Measurements from ENCODE around the gene WDR73. TPM values are rescaled to one million over a fixed set of nuclear protein-coding genes. Genes with fewer than 3 reads are reported as not detected.

The WDR73 gene
- total and polyA plus RNA-seq, 2 of the 8 experiments (the other 6 are each of a cell fraction or from before 2014, with no cell fraction given), result 22.7 to 23.1 TPM

DNA sequence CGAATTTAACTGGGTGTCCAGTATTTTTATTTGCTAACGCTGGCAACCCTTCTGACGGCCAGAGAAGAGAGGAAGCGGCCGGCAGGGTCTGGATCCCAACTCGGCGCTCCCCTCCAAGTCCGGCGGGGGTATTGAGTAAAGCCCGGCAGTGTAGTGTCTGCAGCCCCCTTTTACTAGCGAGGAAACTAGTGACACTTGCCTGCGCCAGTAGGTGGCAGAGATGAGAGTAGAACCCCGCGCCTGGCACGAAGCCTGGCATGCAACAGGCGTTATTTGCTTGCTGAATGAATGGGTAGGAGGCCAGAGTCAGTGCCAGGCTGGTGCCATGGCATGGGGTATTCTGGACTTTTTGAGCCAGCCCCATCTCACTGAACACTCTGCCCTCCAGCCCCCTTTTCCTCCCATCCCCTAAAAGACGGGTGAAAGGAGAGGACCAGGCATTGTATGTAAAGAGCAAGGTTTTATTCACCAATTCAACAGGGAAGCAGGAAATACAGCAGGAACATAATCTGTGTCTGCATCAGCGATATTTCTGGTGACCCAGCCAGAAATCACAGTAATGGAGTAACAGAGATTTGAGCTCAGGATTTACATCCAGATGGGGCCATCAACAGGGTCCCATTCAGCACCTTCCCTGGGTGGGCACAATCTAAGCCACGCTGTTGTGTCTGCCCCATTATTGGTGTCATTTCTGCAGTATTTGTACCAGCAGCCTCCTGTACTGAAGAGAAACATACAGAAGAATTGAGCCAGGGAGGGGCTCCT is 788 bp upstream of the WDR73 start (continued):
- TF ChIP-seq EZH2 (IDR thresholded peaks at IDR 0.05; ENCODE audit: low read depth, low read length, severe bottlenecking), result no peak
- no peak for TF ChIP-seq TCF12 (IDR thresholded peaks at IDR 0.05; ENCODE audit: low read depth, low read length)
- TF ChIP-seq, protein P1, sequence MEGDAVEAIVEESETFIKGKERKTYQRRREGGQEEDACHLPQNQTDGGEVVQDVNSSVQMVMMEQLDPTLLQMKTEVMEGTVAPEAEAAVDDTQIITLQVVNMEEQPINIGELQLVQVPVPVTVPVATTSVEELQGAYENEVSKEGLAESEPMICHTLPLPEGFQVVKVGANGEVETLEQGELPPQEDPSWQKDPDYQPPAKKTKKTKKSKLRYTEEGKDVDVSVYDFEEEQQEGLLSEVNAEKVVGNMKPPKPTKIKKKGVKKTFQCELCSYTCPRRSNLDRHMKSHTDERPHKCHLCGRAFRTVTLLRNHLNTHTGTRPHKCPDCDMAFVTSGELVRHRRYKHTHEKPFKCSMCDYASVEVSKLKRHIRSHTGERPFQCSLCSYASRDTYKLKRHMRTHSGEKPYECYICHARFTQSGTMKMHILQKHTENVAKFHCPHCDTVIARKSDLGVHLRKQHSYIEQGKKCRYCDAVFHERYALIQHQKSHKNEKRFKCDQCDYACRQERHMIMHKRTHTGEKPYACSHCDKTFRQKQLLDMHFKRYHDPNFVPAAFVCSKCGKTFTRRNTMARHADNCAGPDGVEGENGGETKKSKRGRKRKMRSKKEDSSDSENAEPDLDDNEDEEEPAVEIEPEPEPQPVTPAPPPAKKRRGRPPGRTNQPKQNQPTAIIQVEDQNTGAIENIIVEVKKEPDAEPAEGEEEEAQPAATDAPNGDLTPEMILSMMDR (IDR thresholded peaks at IDR 0.05; ENCODE audit: control extremely low read depth in 1 of 3, insufficient read depth in 1 of 3, low read depth in 1 of 3, low read length in 3 of 3), result peak; percentile 68 to 86 (median 83)
- TF ChIP-seq YY1 (IDR thresholded peaks at IDR 0.05; ENCODE audit: low read depth, low read length), result peak; percentile 70; the same call in 1 of the 2 replicates
- TF ChIP-seq EGR1 (IDR thresholded peaks at IDR 0.05; ENCODE audit: borderline replicate concordance, low read depth, low read length), result no peak
- TF ChIP-seq, protein P2, sequence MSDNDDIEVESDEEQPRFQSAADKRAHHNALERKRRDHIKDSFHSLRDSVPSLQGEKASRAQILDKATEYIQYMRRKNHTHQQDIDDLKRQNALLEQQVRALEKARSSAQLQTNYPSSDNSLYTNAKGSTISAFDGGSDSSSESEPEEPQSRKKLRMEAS (IDR thresholded peaks at IDR 0.05), result peak; percentile 60
- TF ChIP-seq HDAC6 (IDR thresholded peaks at IDR 0.05; ENCODE audit: low read depth, low read length), result no peak
- no peak for TF ChIP-seq RFX5 (IDR thresholded peaks at IDR 0.05; ENCODE audit: borderline replicate concordance, low read depth, low read length)
- no peak for TF ChIP-seq GTF2F1 (IDR thresholded peaks at IDR 0.05; ENCODE audit: borderline replicate concordance, low read depth, low read length)
- TF ChIP-seq RBBP5 (IDR thresholded peaks at IDR 0.05; ENCODE audit: borderline replicate concordance, low read depth, low read length), result no peak
- no peak for TF ChIP-seq ASH2L (IDR thresholded peaks at IDR 0.05; ENCODE audit: low read length)
- no peak for TF ChIP-seq POLR2AphosphoS5 (IDR thresholded peaks at IDR 0.05; ENCODE audit: low read depth, low read length)
- TF ChIP-seq CREB1 (IDR thresholded peaks at IDR 0.05), result peak; percentile 58
- peak; percentile 3; the same call in 1 of the 2 replicates for TF ChIP-seq SRF (IDR thresholded peaks at IDR 0.05; ENCODE audit: low read depth, low read length)
- no peak for TF ChIP-seq KDM1A (IDR thresholded peaks at IDR 0.05; ENCODE audit: borderline replicate concordance, low read length)
- TF ChIP-seq EP300 (IDR thresholded peaks at IDR 0.05; ENCODE audit: borderline replicate concordance in 1 of 2, low read depth in 2 of 2, low read length in 2 of 2), result no peak
- TF ChIP-seq SIX5 (IDR thresholded peaks at IDR 0.05; ENCODE audit: low read depth, low read length), result no peak
- TF ChIP-seq BCL11A (IDR thresholded peaks at IDR 0.05; ENCODE audit: low read depth in 2 of 2, low read length in 2 of 2), result no peak
- no peak for TF ChIP-seq JUN (IDR thresholded peaks at IDR 0.05; ENCODE audit: low read depth, low read length)
- no peak for TF ChIP-seq KDM4A (IDR thresholded peaks at IDR 0.05; ENCODE audit: low read depth, low read length, severe bottlenecking)
- TF ChIP-seq TAF1 (IDR thresholded peaks at IDR 0.05; ENCODE audit: low read depth, low read length), result 0 out of 2 replicates have a peak, but pooled peaks have one; percentile 6
- TF ChIP-seq BACH1 (IDR thresholded peaks at IDR 0.05; ENCODE audit: low read length), result no peak
